Measurements from ENCODE around the gene ANTXR2.

GRCh38 chr4:80101071-80101791 is 28.2 kb upstream of the ANTXR2 start:
- TF ChIP-seq, protein P1, sequence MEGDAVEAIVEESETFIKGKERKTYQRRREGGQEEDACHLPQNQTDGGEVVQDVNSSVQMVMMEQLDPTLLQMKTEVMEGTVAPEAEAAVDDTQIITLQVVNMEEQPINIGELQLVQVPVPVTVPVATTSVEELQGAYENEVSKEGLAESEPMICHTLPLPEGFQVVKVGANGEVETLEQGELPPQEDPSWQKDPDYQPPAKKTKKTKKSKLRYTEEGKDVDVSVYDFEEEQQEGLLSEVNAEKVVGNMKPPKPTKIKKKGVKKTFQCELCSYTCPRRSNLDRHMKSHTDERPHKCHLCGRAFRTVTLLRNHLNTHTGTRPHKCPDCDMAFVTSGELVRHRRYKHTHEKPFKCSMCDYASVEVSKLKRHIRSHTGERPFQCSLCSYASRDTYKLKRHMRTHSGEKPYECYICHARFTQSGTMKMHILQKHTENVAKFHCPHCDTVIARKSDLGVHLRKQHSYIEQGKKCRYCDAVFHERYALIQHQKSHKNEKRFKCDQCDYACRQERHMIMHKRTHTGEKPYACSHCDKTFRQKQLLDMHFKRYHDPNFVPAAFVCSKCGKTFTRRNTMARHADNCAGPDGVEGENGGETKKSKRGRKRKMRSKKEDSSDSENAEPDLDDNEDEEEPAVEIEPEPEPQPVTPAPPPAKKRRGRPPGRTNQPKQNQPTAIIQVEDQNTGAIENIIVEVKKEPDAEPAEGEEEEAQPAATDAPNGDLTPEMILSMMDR (conservative IDR thresholded peaks at IDR 0.05 in 1 of 2, IDR thresholded peaks at IDR 0.05 in 1 of 2; ENCODE audit: low read depth in 1 of 2, low read length in 2 of 2): no peak
- no peak for TF ChIP-seq EZH2 (IDR thresholded peaks at IDR 0.05; ENCODE audit: low read length, missing control alignments)

All from fibroblast of lung (primary cell).